NK-92 (cell line): ENCODE results near the gene ICA1.

Experiments used
- DNase-seq: peaks from one replicate; lab custom pipeline; 2025; ENCODE audit not compliant: unreplicated experiment; lab: John Stamatoyannopoulos, UW

Gene ICA1

DNA sequence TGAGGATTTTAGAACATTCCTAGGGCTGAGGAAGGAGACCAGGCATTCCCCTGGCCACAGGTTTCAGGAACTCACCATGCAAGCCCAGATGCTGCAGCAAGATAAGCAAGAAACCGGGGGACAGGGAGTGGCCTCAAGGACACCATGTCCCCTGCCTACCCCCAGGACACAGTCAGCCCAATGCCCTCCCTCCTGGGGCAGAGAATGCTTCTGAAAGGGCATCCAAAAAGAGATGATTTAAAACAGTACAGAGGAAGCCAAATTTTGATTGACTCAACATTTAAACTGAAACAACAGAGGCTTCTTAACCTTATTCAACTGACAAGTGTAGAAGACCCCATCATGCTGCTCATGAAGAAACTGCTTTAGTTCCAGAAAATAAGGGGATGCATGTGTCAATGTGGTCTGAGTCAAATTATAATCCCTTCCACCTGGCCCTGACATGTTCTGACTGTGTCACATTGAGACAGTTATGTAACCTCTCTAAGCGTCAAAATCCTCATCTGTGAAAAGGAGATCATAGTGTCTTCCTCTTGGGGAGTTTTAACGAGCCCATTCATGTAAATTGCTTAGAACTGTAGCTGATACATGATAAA is 60.0 kb downstream of the ICA1 start:
- no peak for DNase-seq

DNA sequence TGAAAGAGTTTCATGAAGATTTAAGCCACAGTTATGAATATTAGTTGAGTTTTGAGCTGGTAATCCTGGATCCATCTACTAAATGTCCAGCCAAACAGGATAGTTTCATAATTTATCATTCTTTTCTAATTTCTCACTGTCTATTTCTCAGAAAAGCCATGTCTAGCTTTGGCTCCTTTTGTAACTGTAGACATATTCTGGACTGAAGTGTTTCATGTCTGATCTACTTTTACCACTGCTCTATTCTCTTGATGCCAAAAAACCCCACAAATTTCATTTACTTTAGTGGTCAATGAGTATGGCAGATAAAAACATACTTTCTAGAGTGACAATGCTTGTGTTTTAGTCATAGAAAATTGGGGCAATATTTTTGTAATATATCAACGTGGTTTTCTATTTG is 61.2 kb downstream of the ICA1 start:
- DNase-seq, result no peak

DNA sequence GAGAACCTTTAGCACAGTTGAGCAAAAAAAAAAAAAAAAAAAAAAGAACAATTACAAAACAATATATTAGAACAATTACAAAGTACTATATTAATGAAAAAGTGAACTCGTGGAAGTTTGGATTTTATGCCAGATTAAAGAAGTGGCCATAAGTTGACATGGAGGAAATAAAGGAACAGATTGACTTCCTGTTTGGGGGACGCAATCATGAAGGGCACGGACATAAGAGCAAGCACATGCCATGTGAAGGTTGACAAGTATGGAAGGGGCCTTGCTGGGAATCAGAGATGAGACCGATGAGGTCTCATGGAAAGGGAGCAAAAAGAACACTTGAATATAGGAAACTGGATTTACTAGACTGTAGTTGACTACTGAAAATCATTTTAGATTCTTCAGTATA is 61.7 kb downstream of the ICA1 start:
- DNase-seq, result no peak

DNA sequence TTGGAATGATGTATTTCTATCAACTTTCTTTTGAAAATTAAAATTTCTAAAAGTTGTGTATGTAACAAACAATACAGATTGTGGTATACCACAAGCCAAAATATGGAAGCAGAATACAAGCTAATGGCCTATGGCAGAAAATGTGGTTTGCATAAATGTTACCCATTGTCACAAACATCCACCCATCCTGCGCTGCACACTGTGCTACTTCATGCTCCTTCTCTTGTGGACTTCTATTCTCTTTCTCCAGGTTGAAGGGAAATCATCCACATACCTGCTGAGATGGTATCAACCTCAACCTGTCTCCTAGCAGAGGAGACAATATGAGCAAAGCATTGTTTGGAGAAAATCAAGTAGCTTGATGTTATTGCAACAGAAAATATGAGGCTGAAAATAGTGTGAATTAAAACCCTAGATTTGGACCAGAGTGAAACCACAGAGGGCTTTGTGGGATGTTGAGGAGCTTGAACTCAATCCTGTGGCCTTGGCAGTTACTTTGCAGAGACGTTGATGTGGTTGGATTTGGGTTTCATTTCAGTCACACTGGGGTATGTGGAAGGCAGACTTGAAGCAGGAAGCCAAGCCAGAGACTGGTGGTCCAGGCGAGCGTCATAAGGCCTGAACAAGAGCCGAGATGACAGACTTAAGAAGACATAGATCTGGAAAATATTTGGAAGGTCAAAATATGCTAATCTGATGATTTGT is 63.8 kb downstream of the ICA1 start:
- no peak for DNase-seq

DNA sequence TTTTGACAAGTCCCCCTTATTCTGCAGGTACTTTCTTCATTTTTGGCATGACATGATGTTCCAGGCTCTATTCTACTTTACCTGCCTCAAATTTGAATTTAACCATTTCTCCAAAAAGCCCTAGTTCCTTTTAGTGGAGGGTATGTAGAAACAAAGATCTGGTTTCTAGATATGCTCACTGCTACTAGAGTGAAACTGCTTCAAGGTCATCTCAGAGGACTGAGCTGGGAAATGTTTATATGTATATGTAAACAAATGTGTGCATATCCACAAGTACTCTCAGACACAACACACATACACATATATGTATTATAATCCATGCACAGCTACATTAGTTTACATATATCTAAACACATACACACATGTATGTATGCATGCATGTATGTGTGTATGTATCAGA is 69.1 kb downstream of the ICA1 start:
- DNase-seq, result no peak

DNA sequence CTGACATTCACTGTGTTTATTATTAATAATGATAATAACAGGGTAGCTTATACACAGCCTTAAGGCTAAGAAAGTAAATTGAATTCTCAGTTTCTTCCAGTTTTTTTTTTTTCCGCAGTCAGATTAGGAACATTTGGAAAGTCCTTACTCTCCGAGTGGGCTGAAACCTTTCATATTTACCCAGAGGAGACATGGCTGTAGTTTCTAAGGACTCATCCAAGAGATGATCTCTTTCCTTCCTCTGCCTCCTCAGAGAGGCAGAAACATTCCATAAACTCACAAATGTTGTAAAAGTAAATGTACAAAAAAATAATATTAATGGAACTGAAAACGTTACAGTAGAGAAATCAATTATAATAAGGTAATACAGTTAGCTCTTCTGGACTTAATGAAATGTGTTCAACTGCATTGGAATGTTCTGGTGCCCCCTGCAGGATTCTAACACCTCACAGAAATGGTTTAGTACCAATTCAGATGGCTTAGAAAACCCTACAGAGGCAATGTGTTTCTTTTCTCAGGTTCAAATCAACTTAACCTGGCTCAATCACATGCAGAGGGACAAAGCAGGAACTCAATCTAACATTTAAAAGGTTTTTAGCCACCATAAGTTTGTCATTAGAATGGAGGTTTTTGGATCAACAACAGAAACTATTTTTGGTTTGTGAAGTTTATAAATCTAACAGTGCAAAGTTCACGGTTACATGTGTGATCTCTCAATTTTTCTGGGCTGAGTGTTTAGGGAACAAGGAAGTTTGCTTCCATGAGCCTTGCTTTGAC is 71.7 kb downstream of the ICA1 start:
- DNase-seq, result no peak

DNA sequence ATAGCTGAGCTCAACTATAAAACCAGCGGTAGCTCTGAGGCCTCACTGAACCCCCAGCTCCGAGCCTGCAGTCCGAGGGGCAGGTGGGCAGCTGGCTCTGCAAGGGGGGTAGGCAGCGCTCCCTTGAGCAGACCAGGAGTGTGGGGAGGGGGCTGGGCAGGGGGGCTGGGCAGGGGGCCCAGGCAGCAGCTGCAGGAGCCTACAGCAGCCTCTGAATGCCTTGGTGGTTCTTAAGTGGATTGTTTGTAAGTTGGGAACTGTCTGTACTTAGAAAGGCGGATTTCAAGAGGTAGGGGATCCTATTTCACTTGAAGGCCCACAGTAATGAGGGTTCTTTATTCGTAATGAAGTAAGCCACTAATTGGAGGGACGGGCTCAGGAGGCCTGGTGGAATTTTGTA is 72.3 kb downstream of the ICA1 start:
- no peak for DNase-seq

DNA sequence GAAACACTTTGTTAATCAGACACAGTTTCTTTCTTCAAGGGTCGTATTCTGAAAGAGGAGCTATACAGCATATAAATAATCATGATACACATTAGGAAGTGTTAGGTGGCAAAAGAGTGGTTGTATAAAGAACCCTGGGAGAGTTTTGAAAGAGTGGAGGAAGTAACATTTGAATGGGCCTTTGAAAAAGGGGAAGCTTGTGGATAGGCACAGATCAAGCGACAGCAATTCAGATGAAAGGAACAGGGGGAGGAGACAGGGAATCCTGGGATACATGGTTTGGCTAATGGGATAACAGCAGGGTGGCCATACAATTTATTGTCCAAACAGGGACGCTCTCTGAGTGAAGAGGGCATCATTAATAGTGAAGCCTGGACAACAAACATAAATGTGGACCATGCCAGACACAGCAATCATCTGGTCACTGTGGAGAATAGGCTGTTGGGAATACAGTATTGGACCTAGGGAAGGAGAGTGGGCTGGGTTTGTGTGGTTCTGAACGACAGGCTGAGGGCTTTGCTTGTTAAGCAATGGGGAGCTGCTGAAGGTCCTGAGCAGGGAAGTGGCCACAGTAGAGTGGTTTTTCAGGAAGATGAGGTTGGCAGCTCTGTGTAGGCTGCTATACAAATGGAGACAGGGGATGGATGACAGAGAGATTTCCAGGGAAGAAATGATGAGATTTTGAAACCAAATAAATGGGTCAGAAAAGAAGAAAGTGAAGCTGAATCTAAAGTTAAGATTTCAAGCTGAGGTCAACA is 75.9 kb downstream of the ICA1 start:
- no peak for DNase-seq

DNA sequence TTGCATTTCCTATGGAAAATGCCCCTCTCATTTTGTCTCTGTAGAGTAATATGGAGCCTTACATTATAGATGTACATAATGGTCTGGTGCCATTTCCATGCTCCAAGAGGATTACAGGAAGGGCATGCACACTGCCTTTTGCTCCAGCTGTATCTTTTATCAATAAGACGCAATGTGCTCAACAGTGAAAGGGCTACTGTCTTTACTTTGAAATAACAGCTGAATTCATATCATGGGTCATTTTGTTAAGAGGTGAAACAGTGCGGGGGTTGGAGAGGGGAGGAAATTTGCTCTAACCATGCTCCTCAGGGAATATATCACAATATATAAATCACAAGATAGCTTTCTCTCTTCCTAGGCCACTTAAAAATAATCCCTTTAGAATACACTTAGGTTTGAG is 77.7 kb downstream of the ICA1 start:
- DNase-seq, result no peak

DNA sequence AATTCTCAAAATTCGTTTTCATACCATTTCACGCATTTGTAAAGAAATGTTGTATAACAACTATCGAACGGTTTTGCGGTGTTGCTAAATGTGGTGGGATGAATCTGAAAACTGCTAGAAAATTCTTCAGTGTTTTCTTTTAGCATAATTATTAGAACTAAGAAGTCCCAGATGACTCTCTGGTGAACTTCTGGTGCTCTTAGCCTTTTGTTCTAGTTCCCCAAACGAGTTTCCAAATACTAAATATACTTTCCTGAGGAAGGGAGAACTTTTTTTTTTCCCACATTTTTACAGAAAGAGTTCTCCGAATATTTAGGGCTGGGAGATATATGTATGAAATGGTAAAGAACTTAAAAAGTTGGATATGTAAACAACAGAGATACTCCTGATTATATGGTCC is 82.5 kb downstream of the ICA1 start:
- no peak for DNase-seq

DNA sequence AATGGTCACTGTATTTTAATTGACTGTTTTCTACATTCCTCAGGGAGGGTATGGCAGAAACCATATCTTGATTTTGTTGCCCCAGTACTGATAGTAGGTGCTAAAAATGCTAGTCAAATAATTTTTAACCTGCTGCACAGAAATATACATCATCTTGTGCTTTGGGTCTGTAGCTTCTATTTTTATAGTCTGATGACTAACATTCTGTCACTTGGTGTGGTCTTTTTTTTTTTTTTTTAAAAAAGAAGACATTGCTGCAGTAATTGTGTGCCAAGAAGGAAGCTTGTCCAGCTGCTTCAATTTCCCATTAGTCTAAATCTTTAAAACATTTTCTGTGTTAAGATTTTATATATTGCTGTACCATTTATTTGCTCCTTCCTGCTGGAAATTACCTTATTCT is 83.6 kb downstream of the ICA1 start:
- DNase-seq, result no peak

DNA sequence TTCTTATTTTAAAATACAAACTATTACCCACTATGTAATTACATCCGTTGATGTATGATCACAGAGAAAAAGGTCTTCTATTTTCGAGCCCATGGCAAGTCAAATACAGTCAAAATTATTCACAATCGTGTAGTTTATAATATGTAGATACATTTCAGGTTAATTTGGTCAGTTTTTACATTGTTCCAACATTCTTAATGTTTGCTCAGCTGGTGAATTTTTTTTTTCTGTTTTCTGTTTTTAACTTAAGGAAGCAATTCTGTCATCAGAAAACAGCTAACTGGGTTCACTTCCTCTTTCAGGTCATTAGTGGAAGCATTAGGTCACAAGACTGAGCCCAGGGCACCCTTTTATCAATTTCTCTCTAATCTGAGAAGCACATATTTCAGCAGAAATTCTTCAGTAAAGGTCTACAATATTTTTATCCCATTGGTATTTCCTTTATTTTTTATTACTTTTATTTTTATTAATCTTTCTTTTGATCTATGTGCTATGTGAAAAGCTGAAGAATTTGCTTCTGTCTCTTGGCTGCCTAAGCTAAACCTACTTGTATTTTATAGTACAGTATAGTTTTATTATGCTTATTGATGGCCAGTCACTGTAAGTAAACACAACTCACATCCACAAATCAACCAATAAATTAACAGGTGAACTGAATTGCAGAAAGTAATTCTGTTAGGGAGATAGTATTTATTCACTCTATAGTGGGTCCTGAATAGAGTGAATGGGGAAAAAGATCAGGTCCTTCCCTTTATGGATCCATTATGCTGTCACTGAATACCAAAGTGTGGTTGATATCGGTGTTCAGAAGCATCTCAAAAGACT is 84.6 kb downstream of the ICA1 start:
- no peak for DNase-seq

DNA sequence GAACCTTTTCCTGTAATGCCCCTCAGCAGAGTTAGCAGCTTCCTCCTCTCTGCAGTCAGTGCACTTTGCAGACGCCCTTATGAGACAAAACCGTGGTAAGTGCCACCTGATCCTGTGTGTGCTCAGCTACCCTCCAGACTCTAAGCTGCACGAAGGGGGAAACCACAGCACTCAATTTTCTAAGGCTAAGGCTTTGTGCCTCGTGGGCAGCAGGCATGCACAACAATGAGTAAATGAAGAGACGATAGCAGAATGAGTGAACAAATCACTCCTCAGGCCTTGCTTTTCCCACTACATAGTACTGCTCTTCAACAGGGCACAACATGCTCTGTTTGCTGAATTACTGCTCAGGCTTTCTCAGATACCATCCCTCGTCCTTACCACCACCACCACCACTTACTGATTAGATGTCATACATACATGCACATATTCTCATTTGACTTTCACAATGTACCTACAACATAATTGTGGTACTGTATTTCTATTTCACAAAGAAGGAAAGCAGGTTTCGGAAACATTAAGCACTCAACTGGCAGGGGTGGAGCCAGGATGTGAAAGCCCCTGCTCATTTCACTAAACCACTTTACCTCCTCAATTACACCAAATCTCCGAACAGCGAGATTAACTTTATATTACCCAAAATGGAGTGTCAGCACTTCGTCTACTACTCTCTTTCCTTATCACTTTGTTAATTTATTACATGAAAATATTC is 85.4 kb downstream of the ICA1 start:
- DNase-seq, result no peak

DNA sequence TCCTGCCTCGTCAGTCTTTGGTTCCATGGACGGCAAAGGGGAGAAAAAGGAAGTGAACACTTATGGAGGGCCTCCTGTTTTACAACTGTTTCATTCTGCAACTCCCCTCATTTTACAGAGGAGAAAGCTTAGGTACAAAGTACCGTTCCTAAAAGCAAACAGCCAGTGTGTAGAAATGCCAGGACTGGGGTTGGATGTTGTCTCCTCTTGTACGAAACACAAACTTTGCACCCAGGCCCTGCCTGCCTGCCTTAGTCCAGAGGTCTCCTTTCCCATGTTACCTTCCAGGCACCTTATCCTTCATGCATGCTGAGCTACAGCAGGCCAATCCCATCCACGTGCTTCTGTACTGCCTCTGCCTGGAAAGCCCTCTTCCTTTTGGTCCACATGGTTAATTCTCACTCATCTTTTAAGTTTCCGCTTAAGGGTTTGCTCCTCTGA is 86.0 kb downstream of the ICA1 start:
- no peak for DNase-seq

DNA sequence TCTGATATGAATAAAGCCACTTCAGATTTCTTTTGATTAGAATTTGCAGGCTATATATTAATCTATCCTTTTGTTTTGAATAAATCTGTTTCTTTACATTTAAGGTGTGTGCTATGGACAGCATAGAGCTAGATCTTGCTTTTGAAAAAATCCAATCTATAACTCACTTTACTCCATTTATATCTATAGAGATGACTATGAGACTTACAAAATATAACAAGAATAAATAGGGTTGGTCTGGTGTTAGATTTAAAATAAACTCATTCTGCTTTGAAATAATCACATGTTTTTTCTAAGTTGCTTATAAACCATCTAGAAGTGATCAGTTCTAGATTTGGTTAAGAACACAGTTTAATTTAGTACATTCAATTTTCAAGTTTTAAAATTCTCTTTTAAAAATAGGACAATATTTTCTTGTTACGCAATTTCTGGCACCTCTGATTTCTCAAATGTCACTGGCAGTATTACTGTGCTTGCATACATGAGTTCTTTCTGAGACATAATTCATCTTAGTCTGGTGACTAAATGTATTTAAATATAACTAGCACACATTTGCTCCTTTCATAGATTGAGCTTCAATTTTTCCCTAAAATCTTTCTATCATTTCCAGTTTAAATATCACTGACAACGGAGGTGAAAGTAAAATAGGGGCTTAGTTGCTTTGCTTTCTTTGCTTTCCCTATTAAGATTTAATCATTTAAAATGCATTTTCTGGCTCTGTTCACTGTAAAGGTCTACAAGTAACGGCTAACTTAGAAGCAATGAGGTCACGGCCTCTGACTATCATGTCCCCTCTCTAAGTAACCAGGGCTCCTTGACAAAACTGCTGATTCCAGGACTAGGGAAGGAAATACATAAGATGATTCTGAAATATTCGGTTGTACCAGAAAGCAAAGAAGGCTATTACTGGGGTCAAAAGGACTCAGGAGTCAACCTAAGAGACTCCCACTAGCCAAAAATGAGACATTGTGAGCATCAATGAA is 89.3 kb downstream of the ICA1 start:
- DNase-seq, result no peak

DNA sequence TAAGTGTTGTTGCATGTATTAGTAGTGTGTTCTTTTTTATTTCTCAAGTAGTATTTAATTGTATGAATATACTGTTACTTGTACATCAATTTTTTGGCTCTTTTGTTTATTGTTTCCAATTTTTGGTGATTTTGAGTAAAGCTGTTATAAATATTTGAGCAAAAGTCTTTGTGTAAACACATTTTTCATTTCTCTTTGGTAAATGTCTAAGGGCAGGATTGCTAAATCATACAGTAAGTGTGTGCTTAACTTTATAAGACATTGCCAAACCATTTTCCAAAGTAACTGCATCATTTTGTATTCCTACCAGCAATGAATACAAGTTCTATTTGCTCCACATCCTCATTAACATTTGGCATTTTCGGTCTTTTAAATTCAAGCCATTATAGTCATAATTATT is 92.8 kb downstream of the ICA1 start:
- DNase-seq, result no peak

DNA sequence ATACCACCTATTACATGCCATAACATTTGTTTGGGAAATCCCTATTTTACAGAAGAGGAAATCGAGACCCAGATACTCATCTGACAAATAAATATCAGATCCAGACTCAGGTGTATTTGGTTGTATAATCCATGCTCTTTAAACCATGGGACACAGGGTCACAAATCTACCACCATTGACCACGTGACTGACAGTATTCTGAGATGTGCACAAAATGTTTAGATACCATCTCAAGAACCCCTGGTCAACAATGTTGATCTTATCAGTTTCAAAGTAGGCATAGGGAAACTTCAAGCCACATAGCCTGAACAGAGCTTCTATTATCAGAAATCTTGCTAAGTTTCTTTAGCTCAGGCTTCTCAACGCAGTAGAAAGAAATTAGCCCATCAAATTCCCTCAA is 93.6 kb downstream of the ICA1 start:
- no peak for DNase-seq

DNA sequence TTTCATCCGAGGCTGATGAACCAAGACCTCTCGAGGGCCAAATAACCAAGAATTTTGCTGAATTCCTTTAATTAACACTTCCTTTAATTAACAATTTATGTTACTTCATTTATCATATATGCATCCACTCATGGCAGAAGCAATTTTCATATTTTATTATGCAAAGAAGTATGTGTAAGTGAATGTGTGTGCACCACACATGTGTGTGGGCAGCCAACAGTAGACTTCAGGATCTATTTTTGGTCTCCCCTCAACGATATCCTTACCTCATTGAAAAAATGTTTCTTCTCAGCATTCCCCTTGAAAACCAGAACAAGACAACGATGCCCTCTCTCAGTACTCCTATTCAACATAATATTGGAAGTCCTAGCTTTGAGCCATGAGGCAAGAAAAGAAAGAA is 96.8 kb downstream of the ICA1 start:
- no peak for DNase-seq

DNA sequence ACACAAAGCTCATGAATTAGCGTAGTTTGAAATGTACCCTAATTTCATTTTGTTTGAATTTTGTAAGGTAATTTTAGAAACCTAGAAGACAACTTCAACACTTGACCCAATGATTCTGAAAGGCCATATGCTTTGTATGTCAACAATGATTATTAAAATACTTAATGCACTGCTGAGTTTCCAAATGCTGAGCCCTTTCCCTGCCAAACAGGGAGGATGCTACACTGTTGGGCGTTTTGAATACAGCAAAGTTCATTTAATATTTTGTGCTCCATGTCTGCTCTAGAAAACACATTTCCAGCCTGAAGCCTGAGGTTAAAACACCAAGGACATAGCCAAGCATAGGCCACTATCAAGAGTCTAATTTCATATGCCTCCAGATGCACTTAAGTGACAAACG is 99.8 kb downstream of the ICA1 start:
- DNase-seq, result no peak
